ENCODE measurements around the gene ANKRD44.
"Not testable (repeated sequence)": the region's sequence is repeated elsewhere in the genome, so short reads cannot be mapped to it uniquely, and the experiment has no call there.

ANKRD44 gene

GRCh38 chr2:197071213-197071612 lies 239.4 kb downstream of the ANKRD44 start:
- no peak for DNase-seq

GRCh38 chr2:197069958-197070357 lies 240.6 kb downstream of the ANKRD44 start:
- DNase-seq: no peak

DNA sequence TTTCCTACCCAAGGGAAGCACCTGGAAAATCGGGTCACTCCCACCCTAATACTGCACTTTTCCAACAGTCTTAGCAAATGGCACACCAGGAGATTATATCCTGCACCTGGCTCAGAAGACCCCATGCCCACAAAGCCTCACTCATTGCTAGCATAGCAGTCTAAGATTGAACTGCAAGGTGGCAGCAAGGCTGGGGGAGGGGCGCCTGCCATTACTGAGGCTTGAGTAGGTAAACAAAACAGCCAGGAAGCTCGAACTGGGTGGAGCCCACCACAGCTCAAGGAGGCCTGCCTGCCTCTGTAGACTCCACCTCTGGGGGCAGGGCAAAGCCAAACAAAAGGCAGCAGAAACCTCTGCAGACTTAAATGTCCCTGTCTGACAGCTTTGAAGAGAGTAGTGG lies 248.0 kb downstream of the ANKRD44 start:
- DNase-seq: not testable (repeated sequence)

- DNase-seq: no peak
Observed at GRCh38 chr2:197059477-197059876, 251.1 kb downstream of the ANKRD44 start.

GRCh38 chr2:197058777-197059300 lies 251.7 kb downstream of the ANKRD44 start:
- DNase-seq: no peak

GRCh38 chr2:197057959-197058358 lies 252.6 kb downstream of the ANKRD44 start:
- no peak for DNase-seq

GRCh38 chr2:197055045-197055444 lies 255.5 kb downstream of the ANKRD44 start:
- DNase-seq: no peak

DNA sequence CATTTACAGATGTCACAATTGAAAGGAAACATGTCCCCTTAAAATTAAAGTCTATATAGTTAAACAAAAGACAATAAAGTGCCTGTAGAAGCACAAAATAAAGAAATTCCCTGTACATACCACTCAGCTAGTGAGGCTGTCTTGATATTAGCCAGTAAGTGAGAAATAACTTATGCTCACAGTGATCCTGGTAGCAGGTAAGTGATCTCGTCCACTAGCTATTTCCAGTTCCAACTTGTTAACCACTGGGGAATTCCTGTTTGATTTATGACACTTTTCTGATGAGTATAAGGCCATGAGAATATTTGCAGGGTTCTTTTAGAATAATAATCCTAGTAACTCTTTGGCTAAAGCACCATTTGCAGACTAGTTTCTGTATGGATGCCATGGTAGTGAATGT lies 256.1 kb downstream of the ANKRD44 start:
- DNase-seq: no peak

DNA sequence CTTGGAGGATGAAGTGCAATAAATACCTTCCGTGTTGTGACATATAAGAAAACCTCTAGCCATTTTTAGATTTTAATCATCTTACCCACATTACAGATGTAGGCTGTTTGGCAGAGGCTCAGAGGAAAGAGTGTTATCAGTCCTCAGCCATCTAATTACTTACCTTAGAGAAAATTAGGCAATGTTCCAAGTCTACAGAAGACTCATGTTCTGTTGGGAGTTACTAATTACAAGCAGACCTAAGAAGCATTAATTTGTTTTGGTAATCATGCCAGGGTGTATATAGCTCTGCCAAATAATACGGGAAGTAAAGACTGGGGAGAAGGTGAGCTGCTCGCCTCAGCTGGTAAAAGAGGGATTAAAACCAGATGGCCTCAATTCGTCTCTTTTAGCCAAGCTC lies 258.2 kb downstream of the ANKRD44 start:
- DNase-seq: no peak

DNA sequence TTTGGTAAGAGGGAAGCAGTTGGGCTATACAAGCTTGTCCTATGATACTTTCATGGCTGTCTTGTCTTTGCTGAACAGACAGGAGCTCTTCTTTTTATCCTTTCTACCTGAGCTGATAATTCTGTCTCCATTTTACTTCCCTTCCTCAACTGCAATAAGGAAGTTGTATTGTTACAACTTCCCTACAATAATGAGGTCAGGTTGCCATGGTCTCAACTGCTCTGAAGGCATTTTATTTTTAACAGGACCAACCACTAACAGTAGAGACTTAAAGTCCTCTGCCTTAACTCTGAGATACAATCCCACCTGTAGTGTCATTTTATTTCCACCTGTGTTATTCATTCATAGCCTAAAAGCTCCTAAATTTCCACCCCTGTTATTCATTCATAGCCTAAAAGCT lies 265.5 kb downstream of the ANKRD44 start:
- no peak for DNase-seq

DNA sequence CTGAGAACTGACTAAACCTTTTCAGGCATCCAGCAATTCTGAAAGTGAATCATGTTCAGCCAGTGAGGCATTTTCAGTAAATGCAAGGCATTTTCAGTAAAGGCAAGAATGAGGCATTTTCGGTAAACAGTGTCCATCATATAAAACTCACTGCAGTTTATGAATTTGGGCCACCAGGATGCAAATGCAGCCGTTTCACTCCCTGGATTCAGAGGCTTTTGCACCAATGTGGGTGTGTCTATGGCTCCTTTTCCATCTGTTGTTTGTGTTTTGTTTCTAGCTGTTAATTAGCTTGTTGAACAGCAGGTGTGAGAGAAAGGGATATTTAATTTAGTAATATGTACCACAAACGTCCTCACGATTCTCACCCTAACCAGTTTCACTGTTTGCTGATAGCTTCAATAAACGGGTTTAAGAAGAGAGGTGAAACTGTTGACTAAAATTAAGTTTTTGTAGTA lies 267.8 kb downstream of the ANKRD44 start:
- DNase-seq: no peak

- no peak for DNase-seq
Observed at GRCh38 chr2:197037863-197038398, 272.6 kb downstream of the ANKRD44 start.

DNA sequence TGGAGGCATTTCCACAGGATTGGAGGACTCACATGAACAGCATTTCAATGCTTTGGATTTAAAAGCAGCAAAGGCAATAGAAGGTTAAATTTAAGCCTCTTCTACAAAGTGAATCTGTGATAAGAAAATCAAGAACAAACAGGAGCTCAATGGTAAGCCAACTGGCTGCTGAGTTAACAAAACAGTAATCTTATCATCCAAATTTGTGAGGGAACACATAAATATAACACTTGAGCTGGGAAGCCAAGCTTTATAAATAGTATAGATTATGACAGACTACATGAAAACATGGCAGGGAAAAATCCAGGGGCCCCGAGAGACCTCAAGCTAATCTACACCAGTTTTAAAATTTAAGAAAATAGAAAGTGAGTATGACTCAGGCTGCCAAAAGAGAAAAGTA lies 275.6 kb downstream of the ANKRD44 start:
- no peak for DNase-seq

GRCh38 chr2:197034292-197034691 lies 276.3 kb downstream of the ANKRD44 start:
- no peak for DNase-seq

GRCh38 chr2:197033222-197033621 lies 277.4 kb downstream of the ANKRD44 start:
- DNase-seq: no peak

GRCh38 chr2:197031803-197032202 lies 278.8 kb downstream of the ANKRD44 start:
- DNase-seq: no peak

- DNase-seq: no peak
Observed at GRCh38 chr2:197030090-197030489, 280.5 kb downstream of the ANKRD44 start.

GRCh38 chr2:197028633-197029032 lies 281.9 kb downstream of the ANKRD44 start:
- no peak for DNase-seq

DNA sequence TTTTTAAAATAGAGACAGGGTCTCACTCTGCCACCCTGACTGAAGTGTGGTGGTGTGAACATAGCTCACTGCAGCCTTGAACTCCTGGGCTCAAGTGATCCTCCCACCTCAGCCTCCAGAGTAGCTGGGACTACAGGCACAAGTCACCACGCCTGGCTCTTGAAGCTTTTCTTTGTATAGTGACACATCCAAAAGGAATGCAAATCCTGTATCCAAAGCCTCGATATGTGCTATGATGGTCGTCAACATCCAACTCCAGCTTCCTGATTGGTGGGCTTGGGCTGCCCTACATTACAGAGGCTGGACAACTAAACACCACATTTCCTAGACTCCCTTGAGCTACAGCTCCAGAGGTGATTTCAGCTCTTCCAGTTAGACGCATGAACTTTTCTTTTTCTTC lies 282.4 kb downstream of the ANKRD44 start:
- no peak for DNase-seq

GRCh38 chr2:197024206-197024605 lies 286.4 kb downstream of the ANKRD44 start:
- no peak for DNase-seq

DNA sequence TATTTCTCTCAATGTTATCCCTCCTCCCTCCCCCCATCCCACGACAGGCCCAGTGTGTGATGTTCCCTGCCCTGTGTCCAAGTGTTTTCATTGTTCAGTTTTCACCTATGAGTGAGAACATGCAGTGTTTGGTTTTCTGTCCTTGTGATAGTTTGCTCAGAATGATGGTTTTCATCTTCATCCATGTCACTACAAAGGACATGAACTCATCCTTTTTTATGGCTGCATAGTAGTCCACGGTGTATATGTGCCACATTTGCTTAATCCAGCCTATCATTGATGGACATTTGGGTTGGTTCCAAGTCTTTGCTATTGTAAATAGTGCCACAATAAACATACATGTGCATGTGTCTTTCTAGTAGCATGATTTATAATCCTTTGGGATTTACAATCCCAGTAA lies 289.7 kb downstream of the ANKRD44 start:
- DNase-seq: not testable (repeated sequence)

DNA sequence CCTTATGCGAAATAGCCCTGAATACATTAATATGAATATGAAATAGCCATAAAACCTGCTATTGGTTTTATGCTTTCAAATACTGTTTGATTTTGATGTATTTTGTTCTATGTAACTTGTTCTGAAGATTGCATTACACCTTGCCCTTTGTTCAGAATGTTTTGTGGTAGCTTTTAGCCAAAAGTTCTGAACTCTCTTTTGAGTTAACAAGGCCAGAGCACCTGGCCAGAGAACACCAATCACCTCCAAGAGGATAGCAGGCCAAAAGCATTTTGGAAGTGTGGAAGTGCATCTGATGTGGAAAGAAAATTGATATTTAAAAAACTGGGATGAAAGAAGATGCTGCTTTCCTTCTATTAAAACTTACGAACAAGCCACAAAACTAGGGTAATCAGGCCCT lies 297.5 kb downstream of the ANKRD44 start:
- no peak for DNase-seq

- no peak for DNase-seq
Observed at GRCh38 chr2:197011801-197012641, 298.6 kb downstream of the ANKRD44 start.

- DNase-seq: no peak
Observed at GRCh38 chr2:197011021-197011417, 299.6 kb downstream of the ANKRD44 start.

All from activated CD4-positive, alpha-beta T cell treated with anti-CD3 and anti-CD28 coated beads for 1 hour (primary cell).